HFFc6 (cell line): ENCODE measurements around the gene LAD1. TPM values are rescaled to one million over a fixed set of nuclear protein-coding genes. Genes with fewer than 3 reads are reported as not detected.

Source experiments
- DNase-seq: peaks from one replicate; pipeline ENCODE4 v3.0.0-alpha.2; 2018
- H3K27ac Mint-ChIP-seq: 2 replicates; pipeline ENCODE4 v1.8.0; 2020; ENCODE audit warnings: mild to moderate bottlenecking, mixed read lengths
- H3K27me3 Mint-ChIP-seq: 2 replicates; pipeline ENCODE4 v1.8.0; 2021; ENCODE audit warnings: mild to moderate bottlenecking, moderate library complexity, mixed read lengths; ENCODE audit not compliant: insufficient read depth
- H3K36me3 Mint-ChIP-seq: 2 replicates; pipeline ENCODE4 v1.8.0; 2021; ENCODE audit warnings: low read depth, mixed read lengths
- H3K4me1 Mint-ChIP-seq: 2 replicates; pipeline ENCODE4 v1.8.0; 2020; ENCODE audit warnings: low read depth, mixed read lengths
- H3K4me3 Mint-ChIP-seq: 2 replicates; pipeline ENCODE4 v1.8.0; 2020; ENCODE audit warnings: mild to moderate bottlenecking, moderate library complexity, mixed read lengths
- H3K9me3 Mint-ChIP-seq: 2 replicates; pipeline ENCODE4 v1.8.0; 2020; ENCODE audit warnings: mild to moderate bottlenecking, mixed read lengths
- CTCF ChIP-seq: fragments of 200-600 bp; sonication (generic); IDR thresholded peaks from 2 replicates; pipeline ENCODE4 v1.5.0; 2021; ENCODE audit warnings: antibody characterized with exemption, mild to moderate bottlenecking
- total RNA-seq, 6 experiments: library from RNA; stranded (reverse); fragmentation: NEBNext Ultra II Directional; extraction: Animal tissue kit (Norgen Biotek cat#: 25700); gene quantifications; 2 replicates in 1 of 6; 3 replicates in 5 of 6; pipeline ENCODE4 v1.2.3, GENCODE V29; 2021

Gene LAD1
- total RNA-seq, 6 experiments from 2014 or later, result not detected

- no peak for TF ChIP-seq CTCF
- Mint-ChIP-seq H3K36me3 (no peaks in the 10 kb centered on the region), H3K27ac (no peak overlapping the region), H3K4me1 (no peaks in the 10 kb centered on the region), H3K27me3 (peaks cover 27% of the 10 kb centered on the region), H3K9me3 (no peaks in the 10 kb centered on the region), H3K4me3 (no peak overlapping the region)
- no peak for DNase-seq
These were observed 30.8 kb upstream of the LAD1 start for GRCh38 chr1:201429736-201430501.

GRCh38 chr1:201427963-201428362, 28.8 kb upstream of the LAD1 start:
- Mint-ChIP-seq H3K36me3 (no peaks in the 10 kb centered on the region), H3K4me1 (no peaks in the 10 kb centered on the region), H3K27ac (no peak overlapping the region), H3K4me3 (no peak overlapping the region), H3K9me3 (no peaks in the 10 kb centered on the region; the same call in 1 of the 2 replicates), H3K27me3 (peaks cover 27% of the 10 kb centered on the region)
- TF ChIP-seq CTCF, result no peak
- no peak for DNase-seq

GRCh38 chr1:201426479-201427310, 27.6 kb upstream of the LAD1 start:
- TF ChIP-seq CTCF, result no peak
- DNase-seq, result no peak
- peaks cover 32% of the 10 kb centered on the region for H3K27me3 Mint-ChIP-seq
- H3K9me3 Mint-ChIP-seq, result no peaks in the 10 kb centered on the region; the same call in 1 of the 2 replicates
- H3K27ac Mint-ChIP-seq, result no peak overlapping the region
- no peak overlapping the region for H3K4me3 Mint-ChIP-seq
- H3K36me3 Mint-ChIP-seq, result no peaks in the 10 kb centered on the region
- H3K4me1 Mint-ChIP-seq, result no peaks in the 10 kb centered on the region

GRCh38 chr1:201424146-201424545, 25.0 kb upstream of the LAD1 start:
- no peak for TF ChIP-seq CTCF
- H3K27ac Mint-ChIP-seq, result no peak overlapping the region

GRCh38 chr1:201423655-201424054, 24.5 kb upstream of the LAD1 start:
- Mint-ChIP-seq H3K27ac (no peak overlapping the region), H3K9me3 (no peaks in the 10 kb centered on the region; the same call in 1 of the 2 replicates), H3K4me3 (no peak overlapping the region), H3K36me3 (no peaks in the 10 kb centered on the region), H3K27me3 (peaks cover 17% of the 10 kb centered on the region), H3K4me1 (peaks cover 11% of the 10 kb centered on the region)
- TF ChIP-seq CTCF, result no peak
- DNase-seq, result no peak

More at GRCh38 chr1:201424146-201424545, 25.0 kb upstream of the LAD1 start:
- Mint-ChIP-seq H3K4me1 (peaks cover 11% of the 10 kb centered on the region), H3K36me3 (no peaks in the 10 kb centered on the region), H3K4me3 (no peak overlapping the region), H3K27me3 (peaks cover 21% of the 10 kb centered on the region), H3K9me3 (no peaks in the 10 kb centered on the region; the same call in 1 of the 2 replicates)
- no peak for DNase-seq
